Epithelial cell of proximal tubule (primary cell): ENCODE results near the gene OFD1. TPM values are rescaled to one million over a fixed set of nuclear protein-coding genes. Genes with fewer than 3 reads are reported as not detected.

Experiments
- DNase-seq: peaks from one replicate; pipeline ENCODE4 v3.0.0-alpha.2; 2011; ENCODE audit warnings: low read depth
- H3K4me3 ChIP-seq: 2 replicates; pipeline ENCODE4 v1.5.1; 2011; ENCODE audit warnings: low read depth, mild to moderate bottlenecking, low read length
- total RNA-seq: library from RNA; depleted of rRNA; stranded (reverse); fragments of >200 nt; gene quantifications from 2 replicates; pipeline ENCODE4 v1.2.3, GENCODE V29; 2015
- TF ChIP-seq, protein P1 (sequence below): conservative IDR thresholded peaks from 2 replicates; pipeline ENCODE4 v1.5.1; 2012; ENCODE audit warnings: low read depth, mild to moderate bottlenecking, low read length

The OFD1 gene
- total RNA-seq, 1 donor from 2014 or later: 10.8 TPM

DNA sequence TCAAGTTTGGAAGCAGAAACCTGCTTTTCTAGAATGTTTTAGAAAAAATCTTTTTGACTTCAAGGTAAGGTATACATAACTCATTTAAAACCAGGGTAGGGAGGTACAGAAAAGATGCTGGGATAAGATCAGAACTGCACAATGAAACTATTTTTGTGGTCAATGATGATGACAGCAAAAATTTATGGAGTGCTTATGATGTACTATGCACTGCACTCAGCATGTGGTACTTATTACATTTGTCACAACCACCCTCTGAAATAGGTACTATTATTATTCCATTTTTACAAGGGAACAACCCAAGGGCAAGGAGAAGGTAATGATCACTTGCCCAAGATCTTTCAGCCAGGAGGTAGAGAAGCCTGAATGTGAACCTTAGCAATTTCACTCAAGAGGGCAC lies 74.3 kb downstream of the OFD1 start:
- no peak for DNase-seq
- H3K4me3 ChIP-seq: no peak overlapping the region
- TF ChIP-seq, protein P1, sequence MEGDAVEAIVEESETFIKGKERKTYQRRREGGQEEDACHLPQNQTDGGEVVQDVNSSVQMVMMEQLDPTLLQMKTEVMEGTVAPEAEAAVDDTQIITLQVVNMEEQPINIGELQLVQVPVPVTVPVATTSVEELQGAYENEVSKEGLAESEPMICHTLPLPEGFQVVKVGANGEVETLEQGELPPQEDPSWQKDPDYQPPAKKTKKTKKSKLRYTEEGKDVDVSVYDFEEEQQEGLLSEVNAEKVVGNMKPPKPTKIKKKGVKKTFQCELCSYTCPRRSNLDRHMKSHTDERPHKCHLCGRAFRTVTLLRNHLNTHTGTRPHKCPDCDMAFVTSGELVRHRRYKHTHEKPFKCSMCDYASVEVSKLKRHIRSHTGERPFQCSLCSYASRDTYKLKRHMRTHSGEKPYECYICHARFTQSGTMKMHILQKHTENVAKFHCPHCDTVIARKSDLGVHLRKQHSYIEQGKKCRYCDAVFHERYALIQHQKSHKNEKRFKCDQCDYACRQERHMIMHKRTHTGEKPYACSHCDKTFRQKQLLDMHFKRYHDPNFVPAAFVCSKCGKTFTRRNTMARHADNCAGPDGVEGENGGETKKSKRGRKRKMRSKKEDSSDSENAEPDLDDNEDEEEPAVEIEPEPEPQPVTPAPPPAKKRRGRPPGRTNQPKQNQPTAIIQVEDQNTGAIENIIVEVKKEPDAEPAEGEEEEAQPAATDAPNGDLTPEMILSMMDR: no peak

DNA sequence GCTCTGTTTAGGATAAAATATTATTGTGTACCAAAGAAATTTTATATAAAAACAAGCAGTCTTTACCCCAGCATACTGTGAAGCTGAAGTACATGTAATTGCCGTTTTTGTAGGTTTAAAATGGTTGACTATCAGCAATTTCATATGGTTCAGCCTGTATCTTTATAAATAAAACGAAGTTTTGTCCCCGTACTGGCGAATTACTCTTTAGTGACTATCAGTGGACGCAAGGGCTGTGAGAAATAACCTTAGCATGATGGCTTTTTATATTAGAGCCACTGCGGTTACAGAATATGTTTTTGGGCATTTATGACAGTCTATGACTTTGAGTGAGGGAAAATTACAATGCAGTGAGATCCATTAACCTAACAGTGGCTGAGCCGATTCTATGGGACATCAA lies 81.1 kb downstream of the OFD1 start:
- H3K4me3 ChIP-seq: no peak overlapping the region
- TF ChIP-seq, protein P1: no peak
- DNase-seq: no peak

DNA sequence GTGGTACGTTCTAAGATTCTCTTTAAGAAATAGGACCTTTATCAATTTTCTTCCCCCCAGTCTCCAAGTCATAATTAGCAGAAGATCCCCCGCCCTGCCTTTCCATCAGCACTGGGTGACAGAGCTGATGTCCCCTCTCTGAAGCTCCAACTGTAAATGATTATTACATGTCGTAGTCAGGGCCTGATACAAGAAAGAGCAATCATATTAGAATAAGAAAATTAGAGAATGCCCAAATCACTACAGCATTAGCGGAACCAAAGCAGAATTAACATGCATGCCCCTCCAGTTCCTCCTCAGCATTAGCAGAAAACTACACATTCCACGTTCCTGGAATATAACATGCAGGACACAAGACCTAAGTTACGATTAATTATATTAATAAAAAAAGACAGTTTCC lies 81.6 kb downstream of the OFD1 start:
- H3K4me3 ChIP-seq: no peak overlapping the region
- DNase-seq: no peak
- TF ChIP-seq, protein P1: no peak

DNA sequence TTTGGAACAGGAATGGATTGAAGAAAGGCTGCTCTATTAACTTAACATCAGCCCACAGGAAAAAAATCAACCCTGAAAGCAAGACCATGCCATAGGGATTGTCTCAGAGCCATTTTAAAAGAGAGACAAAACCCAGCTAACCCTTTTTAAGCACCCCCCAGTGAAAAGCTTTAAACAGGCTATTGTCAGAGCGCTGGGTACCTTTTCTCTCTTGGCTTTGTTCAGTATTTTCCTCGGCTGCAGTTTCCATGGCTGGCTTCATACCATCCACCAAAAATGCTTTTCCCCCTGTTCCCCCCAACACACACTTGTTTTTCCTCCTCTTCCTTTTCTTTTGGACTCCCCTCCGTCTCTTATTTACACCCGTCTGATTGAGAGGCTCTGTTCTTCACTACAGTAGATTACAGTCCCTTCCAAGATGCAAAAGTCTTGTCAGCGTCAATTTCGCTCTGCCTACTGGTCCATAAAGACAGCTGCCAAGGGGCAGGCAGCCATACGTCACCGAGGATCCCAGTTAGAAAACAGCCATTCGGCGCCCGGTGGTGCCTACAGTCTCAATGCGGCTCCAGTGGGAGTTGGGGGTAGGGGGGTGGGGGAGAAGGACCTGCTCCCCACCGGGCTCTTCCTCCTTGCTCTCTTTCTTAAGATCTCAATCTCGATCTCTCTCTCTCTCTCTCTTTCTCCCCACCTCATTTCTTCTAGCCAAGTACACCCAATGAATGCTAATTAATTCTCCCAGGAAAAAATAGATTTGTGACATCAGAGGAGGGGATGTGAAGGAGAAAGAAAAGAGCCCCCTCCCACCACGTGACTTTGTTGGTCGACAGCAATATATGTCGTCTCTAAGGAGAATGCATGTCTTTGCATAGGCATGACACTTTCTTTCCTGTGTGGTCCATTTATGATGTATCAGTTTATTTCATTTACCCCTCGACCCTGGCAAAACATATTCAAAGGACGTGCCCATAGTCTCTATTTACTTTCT lies 82.4 kb downstream of the OFD1 start, which contains the start of gene GPM6B:
Gene GPM6B, minus strand, starts transcription at position 451 of the 985 bp plus-strand sequence. Its CDS starts 189 bp downstream, at position 262.
- TF ChIP-seq, protein P1: no peak
- no peak for DNase-seq
- no peak within 1 kb of the TSS for H3K4me3 ChIP-seq

Other genes starting within 250 kb of the OFD1 start
- not detected in 2 replicates for gene EGFL6, start 165.1 kb upstream of the OFD1 start, total RNA-seq
- gene TCEANC, start 81.6 kb upstream of the OFD1 start, total RNA-seq: 0.12 and 0.29 TPM in 2 replicates
- 33.6 and 39.6 TPM in 2 replicates for gene RAB9A, start 45.6 kb upstream of the OFD1 start, total RNA-seq
- 6.4 and 10.3 TPM in 2 replicates for gene TRAPPC2, start 128 bp upstream of the OFD1 start, total RNA-seq
- gene GPM6B, start 82.3 kb downstream of the OFD1 start, total RNA-seq: 1.5 and 3.6 TPM in 2 replicates